Heart left ventricle (tissue), 16 donors: ENCODE results near the gene PLA2G6. TPM values are rescaled to one million over a fixed set of nuclear protein-coding genes. Genes with fewer than 3 reads are reported as not detected.

Experiments used
- ATAC-seq, 4 donors: fragments of 200-7000 bp; cut with Tn5 transposase; one replicate each; pipeline ENCODE4 v1.9.1; 2020 to 2022; ENCODE audit warnings: moderate library complexity in 4 of 4, mild to moderate bottlenecking in 3 of 4, moderate number of reproducible peaks in 1 of 4
- DNase-seq, 5 donors: peaks; one replicate each; pipeline ENCODE4 v3.0.0-alpha.2; 2020
- H3K27ac ChIP-seq, 12 donors: fragments of 200-600 bp; sonication (generic) in 4 of 12; one replicate each; pipeline versions ENCODE4 v1.5.0 to v1.8.0; 2016 to 2022; ENCODE audit warnings: mild to moderate bottlenecking in 2 of 12
- H3K27me3 ChIP-seq, 9 donors: fragments of 200-600 bp; sonication (generic) in 2 of 9; one replicate each; pipeline versions ENCODE4 v1.5.1 to v1.8.0; 2016 to 2022; ENCODE audit warnings: mild to moderate bottlenecking in 3 of 9
- H3K36me3 ChIP-seq, 9 donors: fragments of 200-600 bp; sonication (generic) in 2 of 9; one replicate each; pipeline versions ENCODE4 v1.5.0 to v1.8.0; 2018 to 2022; ENCODE audit warnings: mild to moderate bottlenecking in 2 of 9
- H3K4me1 ChIP-seq, 12 donors: fragments of 200-600 bp; sonication (generic) in 4 of 12; one replicate each; pipeline versions ENCODE4 v1.5.0 to v1.8.0; 2016 to 2022; ENCODE audit warnings: mild to moderate bottlenecking in 3 of 12
- H3K4me3 ChIP-seq, 12 donors: fragments of 200-600 bp; sonication (generic) in 4 of 12; one replicate each; pipeline versions ENCODE4 v1.5.0 to v1.8.0; 2017 to 2022; ENCODE audit warnings: mild to moderate bottlenecking in 9 of 12, moderate library complexity in 4 of 12
- H3K9me3 ChIP-seq, 12 donors: fragments of 200-600 bp; sonication (generic) in 4 of 12; one replicate each; pipeline versions ENCODE4 v1.5.0 to v1.8.0; 2016 to 2022; ENCODE audit warnings: mild to moderate bottlenecking in 1 of 12
- CTCF ChIP-seq, 12 donors: fragments of 200-600 bp; sonication (generic) in 4 of 12; IDR thresholded peaks; one replicate each; pipeline versions ENCODE4 v1.5.0 to v1.8.0; 2018 to 2022; ENCODE audit warnings: antibody characterized with exemption in 12 of 12, mild to moderate bottlenecking in 5 of 12
- POLR2A ChIP-seq, 2 donors: fragments of 450-650 bp; IDR thresholded peaks; one replicate each; pipeline ENCODE4 v1.6.1; 2017; ENCODE audit warnings: antibody characterized with exemption in 2 of 2, mild to moderate bottlenecking in 2 of 2, moderate library complexity in 2 of 2
- WGBS, 4 donors: extraction: QIAGEN DNeasy Blood & Tissue Kit in 2 of 4; methylation state at CpG; one replicate each; pipeline versions ENCODE4 v1.1.5 to v1.1.7; 2013 to 2018; 5-methylcytosine and 5-hydroxymethylcytosine counted together
- intact Hi-C, 10 donors: fragments of 100-400 bp; cut with DNase I; formaldehyde crosslinking; loops; one replicate each; pipeline versions ENCODE4 v1.11.1 to v1.14.2; 2022
- polyA plus RNA-seq, 2 donors: library from polyadenylated mRNA; stranded (reverse); fragments of 200-250 nt; gene quantifications; one replicate each; pipeline ENCODE4 v1.2.3, GENCODE V29; 2013
- total RNA-seq, 9 donors: library from RNA; depleted of rRNA in 2 of 9; stranded (reverse); fragments of >200 nt in 2 of 9; fragmentation: NEBNext Ultra II Directional in 3 of 9; extraction: Animal tissue kit (Norgen Biotek cat#: 25700) in 3 of 9; gene quantifications; one replicate each; pipeline versions ENCODE4 v1.1.0 to v1.2.4, GENCODE V29; 2016 to 2023
- donor health status: ischemic (EF 13 %, LVEDD 7.1; RV severe dilation, severe dysfunction).
- donor health status: healthy with polysubstance abuse.
- donor health status: DM: no; HTN: yes; CAD: no.
- donor health status: DM: no; HTN: no; CAD: no.
- donor health status: ischemic (EF 25% LVEDD 6.9; RV normal size, moderate dysfunction).
- donor health status: ischemic (EF 25% LVEDD 5.7; RV mildly dilated, moderate dysfunction).
- donor health status: healthy.
- donor health status: DM: yes; HTN: yes; CAD: no.
- donor health status: ischemic (EF 35%, LVEDD 5.7; RV mildly dilated, moderate dysfunction).
- donor health status: nonischemic (EF 11% LVEDD 7.7; RV severe dilation, severe dysfunction).
- donor health status: DM: yes; HTN: yes; CAD: no.
- donor health status: PGD.
- donor health status: ischemic (EF 29% LVEDD 5.4; RV normal size, mild dysfunction).
- donor health status: nonischemic (EF 23%, LVEDD 6.1; RV moderate dilation, normal function).

The PLA2G6 gene
- total and polyA plus RNA-seq, 11 donors, result 4.9 to 17.9 (median 11.0) TPM

- Histone ChIP-seq H3K27ac (peak within 1 kb of the TSS; percentile 95 to 100 (median 98)), H3K4me3 (peak within 1 kb of the TSS; percentile 73 to 98 (median 80)), H3K36me3 (no peaks in the 10 kb centered on the region), H3K4me1 (peaks cover 6 to 37% (median 26%) of the 10 kb centered on the region in 12 donors), H3K27me3 (no peaks in the 10 kb centered on the region), H3K9me3 (no peaks in the 10 kb centered on the region)
- ATAC-seq (peak; percentile 69 to 88 (median 86)), DNase-seq (peak; percentile 96 to 98 (median 97))
- TF ChIP-seq CTCF (IDR thresholded peaks at IDR 0.05) (no peak), POLR2A (IDR thresholded peaks at IDR 0.05) (peak; percentile 88 to 94)
- intact Hi-C loops, result loop anchor here in 6 of 10 donors (1.0 to 10.0 kb wide), 5 partner anchors 20 to 87 kb away; partner anchors contain the start of genes BAIAP2L2 (in 2 of the 6) and TMEM184B (in 1 of the 6)
- 0 to 1% (median 1%) methylated on average over 25 to 85 of the region's 85 CpGs for WGBS, 4 donors
Observed at GRCh38 chr22:38201711-38202436, 20.2 kb upstream of the PLA2G6 start, which contains the start of gene MAFF. MAFF (plus strand) TSS chr22:38201994; CDS start chr22:38213854, 11,860 bp downstream.

- DNase-seq, result no peak
- intact Hi-C loops, result loop anchor here in 6 of 10 donors (1.0 to 10.0 kb wide), 5 partner anchors 19 to 87 kb away; partner anchors contain the start of genes BAIAP2L2 (in 2 of the 6) and TMEM184B (in 1 of the 6)
Observed at GRCh38 chr22:38201371-38201710, 19.7 kb upstream of the PLA2G6 start.

GRCh38 chr22:38199826-38200559 lies 18.4 kb upstream of the PLA2G6 start:
- Histone ChIP-seq H3K4me1 (peaks cover 6 to 33% (median 23%) of the 10 kb centered on the region in 12 donors), H3K4me3 (no peak overlapping the region), H3K9me3 (no peaks in the 10 kb centered on the region), H3K27me3 (no peaks in the 10 kb centered on the region), H3K27ac (no peak overlapping the region), H3K36me3 (no peaks in the 10 kb centered on the region)
- intact Hi-C loops, result loop anchor here in 6 of 10 donors (5.0 to 10.0 kb wide), 4 partner anchors 67 to 85 kb away; partner anchors contain the start of genes BAIAP2L2 (in 2 of the 6) and TMEM184B (in 1 of the 6)
- DNase-seq (no peak), ATAC-seq (no peak)
- 79 to 90% (median 86%) methylated on average over 10 of the region's 10 CpGs for WGBS, 4 donors
- TF ChIP-seq CTCF (IDR thresholded peaks at IDR 0.05) (no peak), POLR2A (IDR thresholded peaks at IDR 0.05) (no peak)

More at GRCh38 chr22:38201371-38201710, 19.7 kb upstream of the PLA2G6 start:
- TF ChIP-seq POLR2A (IDR thresholded peaks at IDR 0.05), result no peak
- no peak for TF ChIP-seq CTCF (IDR thresholded peaks at IDR 0.05)
- H3K27me3 ChIP-seq, result no peaks in the 10 kb centered on the region
- H3K4me1 ChIP-seq, result peaks cover 6 to 37% (median 26%) of the 10 kb centered on the region in 12 donors
- H3K9me3 ChIP-seq, result no peaks in the 10 kb centered on the region
- no peaks in the 10 kb centered on the region for H3K36me3 ChIP-seq
- peak in 1 of 4 donors; percentile 1 for ATAC-seq
- peak overlapping the region in 11 of 12 donors; percentile 73 to 98 (median 80) for H3K4me3 ChIP-seq
- WGBS, 4 donors, result 12 to 30% (median 20%) methylated on average over 8 of the region's 8 CpGs
- peak overlapping the region in 11 of 12 donors; percentile 95 to 100 (median 98) for H3K27ac ChIP-seq
